Transverse colon (tissue), 4 donors: ENCODE measurements around the gene CLCNKA. TPM values are rescaled to one million over a fixed set of nuclear protein-coding genes. Genes with fewer than 3 reads are reported as not detected.
"Not testable (repeated sequence)": the region's sequence is repeated elsewhere in the genome, so short reads cannot be mapped to it uniquely, and the experiment has no call there.

ENCODE experiments used
- DNase-seq: peaks from one replicate; pipeline ENCODE4 v3.0.0-alpha.2; 2019
- H3K27ac ChIP-seq, 4 donors: fragments of 200-600 bp; sonication (generic); 2 replicates each; pipeline ENCODE4 v1.5.1; 2016 to 2018; ENCODE audit warnings: inconsistent platforms in 4 of 4
- H3K27me3 ChIP-seq: fragments of 200-600 bp; sonication (generic); 2 replicates; pipeline ENCODE4 v1.5.1; 2017; ENCODE audit warnings: inconsistent platforms
- H3K36me3 ChIP-seq, 4 donors: fragments of 200-600 bp; sonication (generic); 2 replicates each; pipeline ENCODE4 v1.5.1; 2017 to 2019; ENCODE audit warnings: inconsistent platforms in 4 of 4
- H3K4me1 ChIP-seq, 4 donors: fragments of 200-600 bp; sonication (generic); 2 replicates each; pipeline ENCODE4 v1.5.1; 2017 to 2020; ENCODE audit warnings: inconsistent platforms in 4 of 4
- H3K4me3 ChIP-seq, 4 donors: fragments of 200-600 bp; sonication (generic); 1 replicate in 1 of 4; 2 replicates in 3 of 4; pipeline versions ENCODE4 v1.5.1 to v1.6.1; 2017 to 2019; ENCODE audit warnings: inconsistent platforms in 4 of 4
- H3K9me3 ChIP-seq, 2 donors: fragments of 200-600 bp; sonication (generic); 2 replicates each; pipeline ENCODE4 v1.5.1; 2017 to 2019; ENCODE audit warnings: inconsistent platforms in 2 of 2
- CTCF ChIP-seq, 5 experiments: fragments of 200-600 bp in 3 of 5; fragments of 450-650 bp in 2 of 5; sonication (generic) in 3 of 5; IDR thresholded peaks; 1 replicate in 2 of 5; 2 replicates in 3 of 5; pipeline ENCODE4 v1.5.1; 2016 to 2017; ENCODE audit warnings: antibody characterized with exemption in 5 of 5, inconsistent platforms in 3 of 5, mild to moderate bottlenecking in 2 of 5, moderate library complexity in 1 of 5
- EP300 ChIP-seq: sonication (generic); formaldehyde crosslinking; IDR thresholded peaks from one replicate; pipeline ENCODE4 v1.6.1; 2017; ENCODE audit warnings: antibody characterized with exemption, low read depth
- POLR2A ChIP-seq: fragments of 450-650 bp; IDR thresholded peaks from one replicate; pipeline ENCODE4 v1.6.1; 2016; ENCODE audit warnings: antibody characterized with exemption, mild to moderate bottlenecking, moderate library complexity
- POLR2AphosphoS5 ChIP-seq, 3 donors: sonication (generic); formaldehyde crosslinking; IDR thresholded peaks; one replicate each; pipeline ENCODE4 v1.6.1; 2016; ENCODE audit warnings: antibody characterized with exemption in 3 of 3
- WGBS, 2 donors: methylation state at CpG; one replicate each; pipeline ENCODE4 v1.1.5; 2018; ENCODE audit warnings: low coverage in 1 of 2; 5-methylcytosine and 5-hydroxymethylcytosine counted together
- in situ Hi-C, 4 donors: fragments of 200-750 bp; cut with MboI; loops; one replicate each; pipeline versions ENCODE4 v1.15.0 to v1.15.1; 2017; ENCODE audit warnings: low sequenced_read_pairs in 3 of 4, low pct_ligation_motif_present in 1 of 4, low pct_unique_long_range_greater_than_20kb in 1 of 4
- intact Hi-C: fragments of 100-400 bp; cut with DNase I; formaldehyde crosslinking; loops from one replicate; pipeline ENCODE4 v1.15.1; 2023; ENCODE audit warnings: low total_unique reads
- total RNA-seq, 4 donors: library from RNA; depleted of rRNA; stranded (reverse); fragments of >200 nt; gene quantifications; one replicate each; pipeline ENCODE4 v1.1.0, GENCODE V29; 2016

CLCNKA gene
- total RNA-seq, 4 donors from 2014 or later, result 0.68 to 21.7 (median 0.79) TPM; not detected in 1

- H3K4me3 ChIP-seq, result peak overlapping the region; percentile 17 to 39 (median 35)
- 1% methylated on average over 19 of the region's 25 CpGs; no CpG with 5 or more reads in 1 of the 2 donors for WGBS, 2 donors
- H3K9me3 ChIP-seq, result no peaks in the 10 kb centered on the region
- peaks cover 0 to 7% (median 7%) of the 10 kb centered on the region in 4 donors for H3K4me1 ChIP-seq
- in situ Hi-C loops, result loop anchor here in 1 of 4 donors (5.0 kb wide), 1 partner anchor 36 kb away; no protein-coding TSS in a partner anchor
- no peak overlapping the region for H3K27ac ChIP-seq
- no peaks in the 10 kb centered on the region for H3K27me3 ChIP-seq
- DNase-seq, result peak; percentile 44
- TF ChIP-seq CTCF (IDR thresholded peaks at IDR 0.05), result no peak
- no peak for TF ChIP-seq EP300
- no peak for TF ChIP-seq POLR2AphosphoS5 (IDR thresholded peaks at IDR 0.05)
- no peak for TF ChIP-seq POLR2A
- no peaks in the 10 kb centered on the region for H3K36me3 ChIP-seq
- intact Hi-C loops, result no loop called here
These were observed 26.8 kb downstream of the CLCNKA start for GRCh38 chr1:16048573-16049189.

GRCh38 chr1:16050328-16050727 is 28.5 kb downstream of the CLCNKA start:
- H3K9me3 ChIP-seq, result no peaks in the 10 kb centered on the region
- TF ChIP-seq EP300 (no peak), POLR2A (no peak), POLR2AphosphoS5 (IDR thresholded peaks at IDR 0.05) (no peak), CTCF (IDR thresholded peaks at IDR 0.05) (no peak)
- intact Hi-C loops, result loop anchor here (10.0 kb wide), 1 partner anchor 256 kb away; no protein-coding TSS in a partner anchor
- in situ Hi-C loops, result no loop called here
- H3K27ac ChIP-seq, result no peak overlapping the region
- DNase-seq, result no peak
- no peaks in the 10 kb centered on the region for H3K27me3 ChIP-seq
- H3K4me1 ChIP-seq, result peaks cover 0 to 7% (median 7%) of the 10 kb centered on the region in 4 donors
- no peak overlapping the region for H3K4me3 ChIP-seq
- H3K36me3 ChIP-seq, result no peaks in the 10 kb centered on the region
- WGBS, 2 donors, result 76 to 100% methylated on average over 1 to 7 of the region's 7 CpGs

GRCh38 chr1:16051039-16051438 is 29.2 kb downstream of the CLCNKA start:
- peaks cover 0 to 12% (median 7%) of the 10 kb centered on the region in 4 donors for H3K4me1 ChIP-seq
- H3K4me3 ChIP-seq, result no peak overlapping the region
- in situ Hi-C loops (no loop called here), intact Hi-C loops (loop anchor here (10.0 kb wide), 1 partner anchor 256 kb away; no protein-coding TSS in a partner anchor)
- no peak overlapping the region for H3K27ac ChIP-seq
- H3K9me3 ChIP-seq, result no peaks in the 10 kb centered on the region
- TF ChIP-seq EP300 (no peak), CTCF (IDR thresholded peaks at IDR 0.05) (no peak), POLR2AphosphoS5 (IDR thresholded peaks at IDR 0.05) (no peak), POLR2A (no peak)
- H3K27me3 ChIP-seq, result no peaks in the 10 kb centered on the region
- 94% methylated on average over 3 of the region's 3 CpGs; no CpG with 5 or more reads in 1 of the 2 donors for WGBS, 2 donors
- no peaks in the 10 kb centered on the region for H3K36me3 ChIP-seq
- no peak for DNase-seq

- H3K36me3 ChIP-seq, DNase-seq, H3K4me3 ChIP-seq, H3K27me3 ChIP-seq, in situ Hi-C loops, H3K27ac ChIP-seq, H3K9me3 ChIP-seq: not testable (repeated sequence)
- WGBS, 2 donors, result 93% methylated on average over 11 of the region's 12 CpGs; no CpG with 5 or more reads in 1 of the 2 donors
- peaks cover 0 to 12% (median 7%) of the 10 kb centered on the region in 4 donors for H3K4me1 ChIP-seq
- intact Hi-C loops, result loop anchor here (10.0 kb wide), 1 partner anchor 257 kb away; no protein-coding TSS in a partner anchor
These were observed 30.1 kb downstream of the CLCNKA start for GRCh38 chr1:16051949-16052348.
